DMS53 treated with DMSO at 0.1 percent for 48 hours (cell line): Measurements from ENCODE around the gene CYB5A.

Source experiments
- DNase-seq: peaks from one replicate; lab custom pipeline; 2025; ENCODE audit not compliant: unreplicated experiment; lab: John Stamatoyannopoulos, UW

Gene CYB5A

DNA sequence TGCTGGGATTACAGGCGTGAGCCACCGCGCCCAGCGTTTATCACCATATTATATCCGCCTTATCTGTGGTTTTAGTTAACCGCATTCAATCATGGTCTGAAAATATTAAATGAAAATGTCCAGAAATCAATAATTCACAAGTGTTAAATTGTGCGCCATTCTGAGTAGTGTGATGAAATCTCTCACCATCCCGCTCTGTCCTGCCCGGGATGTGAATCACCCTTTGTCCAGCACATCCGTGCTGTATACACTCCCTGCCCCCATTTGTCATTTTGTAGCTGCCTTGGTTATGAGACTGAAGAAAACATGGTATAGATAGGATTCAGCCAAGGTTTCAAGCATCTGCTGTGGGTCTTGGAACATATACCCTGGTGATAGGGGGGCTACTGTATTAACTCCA, 72.7 kb downstream of the CYB5A start:
- DNase-seq: no peak

DNA sequence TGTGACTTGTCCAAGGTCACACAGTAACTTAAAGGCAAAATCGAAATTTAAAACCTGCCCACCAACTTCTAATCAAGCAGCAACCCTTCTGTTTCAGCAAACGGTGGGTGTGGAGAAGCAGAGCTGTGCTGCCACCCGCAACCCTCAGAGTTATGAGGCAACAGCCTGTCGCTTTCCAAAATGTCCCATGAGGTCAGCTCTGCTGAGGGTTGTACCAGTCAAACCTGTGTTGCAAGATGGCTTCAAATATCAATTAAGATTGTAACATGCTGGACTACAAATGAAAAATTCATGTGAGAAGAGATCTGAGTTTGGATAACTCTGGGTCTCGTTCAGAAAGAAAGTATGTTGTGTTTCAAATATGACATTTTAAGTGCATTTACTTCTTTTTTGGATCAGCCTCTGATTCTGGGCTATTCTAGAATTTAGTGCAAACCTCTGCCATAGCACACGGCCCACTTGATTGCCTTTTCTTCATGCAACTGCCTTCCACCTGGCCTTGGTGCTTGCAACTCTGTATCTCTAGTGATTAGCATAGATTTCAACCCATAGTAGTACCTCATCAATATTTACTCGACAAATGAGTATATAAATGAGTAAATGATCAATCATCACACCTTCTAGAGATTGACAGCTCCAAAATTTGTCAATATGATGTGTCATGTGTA, 74.2 kb downstream of the CYB5A start:
- DNase-seq: no peak

DNA sequence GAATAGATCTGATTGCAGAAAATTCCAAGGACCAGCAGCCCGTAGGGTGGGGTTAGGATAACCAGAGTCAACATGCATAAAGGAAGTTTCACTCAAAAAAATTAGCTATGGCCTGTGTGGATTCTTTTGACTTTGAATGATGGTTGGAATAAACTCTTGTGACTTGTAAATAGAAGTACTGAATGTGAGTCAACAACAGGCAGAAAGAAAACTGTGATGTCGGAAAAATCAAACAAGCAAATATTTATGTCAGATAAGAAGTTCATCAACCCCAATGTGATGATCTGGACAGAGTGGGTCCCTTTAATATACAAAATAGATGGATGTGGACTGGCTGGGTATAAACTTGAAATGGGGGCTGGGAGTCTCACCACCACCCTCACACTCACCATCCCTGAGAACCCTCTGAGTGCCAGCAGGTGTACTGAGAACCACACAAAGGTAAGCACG, 75.1 kb downstream of the CYB5A start:
- no peak for DNase-seq

DNA sequence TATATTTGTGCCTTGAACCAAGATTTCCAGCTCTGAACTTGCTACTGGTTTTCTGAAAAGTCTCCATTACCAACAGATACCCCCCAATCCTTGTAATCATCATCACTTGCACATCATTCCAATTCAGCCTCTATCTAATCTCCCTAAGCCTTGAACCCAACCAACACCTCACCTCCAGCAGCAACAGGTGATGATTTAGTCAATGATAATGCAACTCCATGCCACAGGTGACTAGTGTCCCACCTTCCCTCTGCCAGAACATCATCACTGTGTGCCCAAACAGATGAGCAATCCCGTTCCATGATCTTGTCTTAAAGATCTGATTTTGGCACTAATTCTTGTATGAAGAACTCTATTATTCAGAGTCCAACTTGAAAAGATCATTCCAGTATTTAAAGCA, 75.9 kb downstream of the CYB5A start:
- no peak for DNase-seq

DNA sequence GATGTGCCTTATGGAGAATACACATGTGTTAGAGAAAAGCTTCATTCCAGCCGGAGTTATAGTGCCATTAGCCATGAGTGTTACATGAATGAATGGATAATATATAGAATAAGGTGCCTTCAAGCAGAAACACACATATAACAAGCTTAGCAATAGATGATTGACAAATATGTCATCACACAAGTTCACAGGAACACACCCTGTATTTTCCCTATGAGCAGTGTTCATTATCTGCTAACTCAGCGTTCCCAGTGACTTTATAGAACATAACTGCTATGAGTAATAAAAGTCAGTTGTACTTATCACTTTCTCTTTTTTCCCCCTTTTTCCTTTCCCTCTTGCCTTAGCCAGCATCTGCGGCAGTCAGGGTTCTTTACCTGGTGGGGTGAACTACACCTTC, 78.3 kb downstream of the CYB5A start:
- DNase-seq: no peak

DNA sequence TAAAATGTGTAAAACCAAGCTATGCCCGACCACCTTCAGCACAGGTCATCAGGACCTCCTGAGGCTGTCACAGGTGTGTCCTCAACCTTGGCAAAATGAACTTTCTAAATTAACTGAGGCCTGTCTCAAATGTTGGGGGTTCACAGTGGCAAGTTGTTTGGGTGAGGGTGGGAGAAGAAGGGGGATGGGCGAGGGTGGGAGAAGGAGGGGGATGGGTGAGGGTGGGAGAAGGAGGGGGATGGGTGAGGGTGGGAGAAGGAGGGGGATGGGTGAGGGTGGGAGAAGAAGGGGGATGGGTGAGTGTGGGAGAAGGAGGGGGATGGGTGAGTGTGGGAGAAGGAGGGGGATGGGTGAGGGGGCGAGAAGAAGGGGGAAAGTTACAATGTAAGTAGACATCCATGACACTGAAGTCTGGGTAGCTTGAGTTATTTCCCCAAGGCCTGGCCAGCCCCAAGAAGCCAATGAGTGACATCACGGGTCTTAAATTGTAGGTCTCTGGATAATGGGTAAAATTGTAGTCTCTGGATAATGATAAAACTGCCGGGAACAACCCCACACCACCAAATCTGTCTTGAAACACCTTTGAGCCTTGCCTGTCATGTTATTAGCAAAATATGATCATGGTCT, 87.1 kb downstream of the CYB5A start:
- DNase-seq: no peak

DNA sequence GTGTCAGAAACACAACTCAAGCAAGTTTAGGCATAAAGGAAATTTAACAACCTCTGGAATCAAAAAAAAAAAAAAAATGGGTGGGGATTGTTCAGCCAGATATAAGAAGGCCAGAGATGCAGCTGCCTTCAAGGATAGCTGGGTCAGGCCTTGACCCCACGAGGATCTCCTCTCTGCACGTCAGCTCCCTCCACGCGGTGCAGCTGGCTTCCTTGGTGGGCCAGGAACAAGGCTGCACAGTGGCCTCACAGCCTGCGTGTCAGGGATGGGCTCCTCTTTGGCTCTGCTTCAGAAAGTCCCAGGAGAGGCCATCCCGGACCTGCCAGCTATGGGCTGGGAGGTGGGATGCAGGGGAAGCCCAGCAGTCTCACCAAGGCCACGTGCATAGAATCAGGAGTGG, 88.0 kb downstream of the CYB5A start:
- DNase-seq: no peak
